GM12878 (cell line): Measurements from ENCODE around the gene COL17A1. TPM values are rescaled to one million over a fixed set of nuclear protein-coding genes. Genes with fewer than 3 reads are reported as not detected.
A peak's percentile ranks its signal among the peaks of the same experiment; 100 is the strongest.

ENCODE experiments used
- ATAC-seq: fragments of 200-7000 bp; cut with Tn5 transposase; 3 replicates; pipeline ENCODE4 v1.9.1; 2020; ENCODE audit warnings: mild to moderate bottlenecking, moderate library complexity
- Bru-seq: library from RNA; stranded (reverse); fragments of 400-500 nt; gene quantifications from one replicate; lab custom pipeline; 2021; lab: Mats Ljungman, UMichigan
- BruChase-seq, 2 experiments: library from RNA; stranded (reverse); fragments of 400-500 nt; gene quantifications; one replicate each; lab custom pipeline; 2021; lab: Mats Ljungman, UMichigan
- BruUV-seq: library from RNA; stranded (reverse); fragments of 400-500 nt; replicated peaks from 2 replicates; lab custom pipeline; 2021; lab: Mats Ljungman, UMichigan
- CTCF ChIA-PET: fragments of 300-600 bp; sonication (Branson Sonifier 250); formaldehyde crosslinking; extraction: SDS; loops from one replicate; lab custom pipeline; 2021; ENCODE audit warnings: inconsistent platforms; lab: Yijun Ruan, JAX
- POLR2A ChIA-PET: fragments of 350-600 bp; formaldehyde crosslinking; extraction: SDS; loops from one replicate; lab custom pipeline; 2021; ENCODE audit warnings: inconsistent platforms; lab: Charles Lee
- RAD21 ChIA-PET: fragments of 300-600 bp; sonication (Branson Sonifier 250); formaldehyde crosslinking; loops from one replicate; lab custom pipeline; 2023; ENCODE audit warnings: antibody characterized with exemption; ENCODE audit not compliant: unreplicated experiment; lab: Charles Lee
- SMC1A ChIA-PET: fragments of 300-600 bp; sonication (Branson Sonifier 250); formaldehyde crosslinking; loops from one replicate; lab custom pipeline; 2023; ENCODE audit not compliant: unreplicated experiment, uncharacterized antibody; lab: Charles Lee
- DNase-seq: peaks from one replicate; pipeline ENCODE4 v3.0.0-alpha.2; 2011; ENCODE audit warnings: low read depth, low spot score
- FAIRE-seq: peaks from 3 replicates; lab custom pipeline; 2011; peaks lifted over from hg19 to GRCh38; lab: Jason Lieb, UNC
- H2AFZ ChIP-seq: 2 replicates; pipeline ENCODE4 v1.6.0; 2011; ENCODE audit warnings: low read depth, low read length, control low read depth; ENCODE audit not compliant: control insufficient read depth
- H3K27ac ChIP-seq: 2 replicates; pipeline ENCODE4 v1.5.1; 2011; ENCODE audit warnings: control low read depth; ENCODE audit not compliant: control insufficient read depth, insufficient read depth
- H3K27me3 ChIP-seq, 2 experiments: replicated peaks in 1 of 2; 2 replicates each; pipeline versions ENCODE4 v1.6.0 to v1.6.1; 2011; ENCODE audit warnings: low read length in 1 of 2; ENCODE audit not compliant: control insufficient read depth in 2 of 2, insufficient read depth in 2 of 2
- H3K36me3 ChIP-seq, 2 experiments: 2 replicates each; pipeline ENCODE4 v1.5.1; 2011; ENCODE audit warnings: low read length in 1 of 2; ENCODE audit not compliant: control insufficient read depth in 2 of 2, insufficient read depth in 2 of 2
- H3K4me1 ChIP-seq: 2 replicates; pipeline ENCODE4 v1.6.1; 2011; ENCODE audit warnings: mild to moderate bottlenecking, low read length, moderate library complexity, mixed read lengths; ENCODE audit not compliant: control insufficient read depth, insufficient read depth
- H3K4me2 ChIP-seq: 2 replicates; pipeline ENCODE4 v1.6.0; 2011; ENCODE audit warnings: control low read depth; ENCODE audit not compliant: control insufficient read depth, insufficient read depth
- H3K4me3 ChIP-seq: fragments of 200-600 bp; sonication (generic); 2 replicates; pipeline ENCODE4 v1.5.1; 2016
- H3K79me2 ChIP-seq: 2 replicates; pipeline ENCODE4 v1.6.0; 2011; ENCODE audit warnings: low read length; ENCODE audit not compliant: control insufficient read depth, insufficient read depth
- H3K9ac ChIP-seq: 2 replicates; pipeline ENCODE4 v1.8.0; 2011; ENCODE audit warnings: low read length, control low read depth, mixed read lengths; ENCODE audit not compliant: control insufficient read depth, insufficient read depth
- H3K9me3 ChIP-seq: replicated peaks from 3 replicates; pipeline ENCODE4 v1.5.1; 2011; ENCODE audit warnings: mild to moderate bottlenecking, low read length; ENCODE audit not compliant: control insufficient read depth, insufficient read depth
- H4K20me1 ChIP-seq: 2 replicates; pipeline ENCODE4 v1.6.0; 2011; ENCODE audit not compliant: control insufficient read depth, insufficient read depth
- CEBPZ ChIP-seq: fragments of 150-350 bp; IDR thresholded peaks from 2 replicates; pipeline ENCODE4 v1.6.1; 2016; ENCODE audit warnings: low read depth, low read length
- CHD1 ChIP-seq: IDR thresholded peaks from 2 replicates; pipeline ENCODE4 v1.6.1; 2012; ENCODE audit warnings: low read depth, low read length, improper control_type of control experiment
- ETV6 ChIP-seq, 2 experiments: fragments of 450-650 bp in 1 of 2; IDR thresholded peaks in 1 of 2; conservative IDR thresholded peaks in 1 of 2; 2 replicates each; pipeline ENCODE4 v1.6.1; 2014; ENCODE audit warnings: antibody characterized with exemption in 1 of 2, borderline replicate concordance in 1 of 2, low read depth in 1 of 2, mild to moderate bottlenecking in 1 of 2, moderate library complexity in 1 of 2
- HSF1 ChIP-seq: fragments of 150-350 bp; IDR thresholded peaks from 2 replicates; pipeline ENCODE4 v1.6.1; 2014; ENCODE audit warnings: mild to moderate bottlenecking, low read depth, low read length
- NR2C2 ChIP-seq: IDR thresholded peaks from 2 replicates; pipeline ENCODE4 v1.6.1; 2011; ENCODE audit warnings: borderline replicate concordance, low read depth; ENCODE audit not compliant: control insufficient read depth, insufficient read length
- POLR2A ChIP-seq: IDR thresholded peaks from 2 replicates; pipeline ENCODE4 v1.6.1; 2011; ENCODE audit warnings: low read depth, mild to moderate bottlenecking, low read length
- POLR2AphosphoS2 ChIP-seq: IDR thresholded peaks from 2 replicates; pipeline ENCODE4 v1.6.1; 2011; ENCODE audit warnings: low read depth, mild to moderate bottlenecking, low read length, improper control_type of control experiment, moderate library complexity
- RBBP5 ChIP-seq: fragments of 200-600 bp; sonication (generic); conservative IDR thresholded peaks from 2 replicates; pipeline ENCODE4 v1.6.1; 2016
- RELA ChIP-seq: fragments of 450-650 bp; IDR thresholded peaks from 2 replicates; pipeline ENCODE4 v1.8.0; 2014; ENCODE audit warnings: borderline replicate concordance; ENCODE audit not compliant: partially characterized antibody
- SUZ12 ChIP-seq: fragments of 200-600 bp; sonication (generic); IDR thresholded peaks from one replicate; pipeline ENCODE4 v1.6.1; 2018; ENCODE audit warnings: antibody characterized with exemption, mild to moderate bottlenecking; ENCODE audit not compliant: unreplicated experiment
- TBL1XR1 ChIP-seq: IDR thresholded peaks from 2 replicates; pipeline ENCODE4 v1.6.1; 2012; ENCODE audit warnings: low read depth, low read length, improper control_type of control experiment
- ZBTB11 ChIP-seq: fragments of 450-650 bp; formaldehyde crosslinking; IDR thresholded peaks from 2 replicates; pipeline ENCODE4 v1.5.0; 2022; ENCODE audit warnings: mild to moderate bottlenecking, missing genetic modification characterization
- WGBS: methylation state at CpG from one replicate; pipeline ENCODE4 v1.1.6; 2016; ENCODE audit warnings: low lambda C conversion rate; ENCODE audit not compliant: insufficient replicate concordance, insufficient coverage; ENCODE audit errors: missing lambda C conversion rate; 5-methylcytosine and 5-hydroxymethylcytosine counted together
- in situ Hi-C: fragments of 300-500 bp; cut with MboI; formaldehyde crosslinking; loops from 9 replicates; pipeline ENCODE4 v1.14.3; 2018; ENCODE audit warnings: mixed read lengths
- intact Hi-C: fragments of 100-400 bp; cut with micrococcal nuclease; formaldehyde crosslinking; loops from one replicate; pipeline ENCODE4 v1.14.2; 2022; ENCODE audit not compliant: unreplicated experiment
- long read RNA-seq, 2 experiments: library from polyadenylated mRNA; unstranded; transcript quantifications; one replicate each; pipeline ENCODE4 v2.0.0, GENCODE V29; 2019 to 2020
- polyA minus RNA-seq, 3 experiments: library from RNA; depleted of rRNA, polyadenylated mRNA; stranded (reverse); fragments of >200 nt; gene quantifications; 2 replicates each; pipeline ENCODE4 v1.2.3, GENCODE V29; 2011
- polyA plus RNA-seq, 11 experiments: library from polyadenylated mRNA; depleted of rRNA in 4 of 11; unstranded in 6 of 11; stranded (reverse) in 5 of 11; fragments of >200 nt; fragmentation: Nextera tagmentation in 4 of 11; fragmentation: Illumina TruSeq in 1 of 11; extraction: Ambion mirVana in 4 of 11; extraction: Trizol in 1 of 11; gene quantifications; 1 replicate in 1 of 11; 2 replicates in 10 of 11; pipeline versions ENCODE4 v1.2.1 to v1.2.3, GENCODE V29; 2011 to 2016; ENCODE audit warnings: inconsistent platforms in 2 of 11, missing spikeins in 2 of 11, low read depth in 1 of 11
- total RNA-seq, 4 experiments: library from RNA; depleted of rRNA in 3 of 4; stranded (reverse); fragments of >200 nt in 3 of 4; fragmentation: Illumina TruSeq in 1 of 4; extraction: Trizol in 1 of 4; gene quantifications; 2 replicates each; pipeline versions ENCODE4 v1.2.1 to v1.2.3, GENCODE V29; 2013 to 2021

COL17A1 gene
- not detected in 2 replicates for total RNA-seq (2013; cell fraction: nucleolus; rRNA removed)
- not detected in 2 replicates for total RNA-seq (2014; rRNA removed)
- total RNA-seq (2014; rRNA removed; fragmentation: Illumina TruSeq; extraction: Trizol): not detected in 2 replicates
- 0.05 TPM in 1 of 2 replicates, not detected in the other for total RNA-seq (2021)
- not detected for polyA plus RNA-seq (2011; ENCODE audit: low read depth)
- polyA plus RNA-seq (2011; rRNA removed): 0.22 TPM in 1 of 2 replicates, not detected in the other
- polyA plus RNA-seq (2011; cell fraction: cytosol; rRNA removed): 0.06 and 0.07 TPM in 2 replicates
- 0.01 TPM in 1 of 2 replicates, not detected in the other for polyA plus RNA-seq (2011; cell fraction: nucleus; rRNA removed)
- not detected in 2 replicates for polyA plus RNA-seq (2012)
- not detected in 2 replicates for polyA plus RNA-seq (2014; fragmentation: Illumina TruSeq; extraction: Trizol)
- not detected for polyA plus RNA-seq (2014; fragmentation: Nextera tagmentation; extraction: Ambion mirVana)
- not detected in 2 replicates for polyA plus RNA-seq (2014; rRNA removed)
- polyA plus RNA-seq (2016; fragmentation: Nextera tagmentation; extraction: Ambion mirVana): under 1 TPM in 1 of 2 experiments, not detected in 1; 0.08 TPM
- polyA minus RNA-seq (2011; rRNA and poly(A)+ RNA removed): not detected in 2 replicates
- not detected in 2 replicates for polyA minus RNA-seq (2011; cell fraction: cytosol; rRNA and poly(A)+ RNA removed)
- polyA minus RNA-seq (2011; cell fraction: nucleus; rRNA and poly(A)+ RNA removed): not detected in 2 replicates
- percentile 3 among the genes with signal in this experiment for Bru-seq, nascent RNA
- BruChase-seq, experiment 1, labeled RNA remaining after a 6-hour chase: not detected
- not detected for BruChase-seq, experiment 2, labeled RNA remaining after a 2-hour chase
- long read RNA-seq, experiment 1: 0 reads
- long read RNA-seq, experiment 2: 0 reads

- Histone ChIP-seq H3K27ac (no peak within 1 kb of the TSS), H3K27me3 (no peaks in the 10 kb centered on the region), H3K79me2 (no peaks in the 10 kb centered on the region), H2AFZ (no peak within 1 kb of the TSS), H3K36me3 (no peaks in the 10 kb centered on the region), H3K4me3 (no peak within 1 kb of the TSS), H3K4me2 (no peak within 1 kb of the TSS), H3K4me1 (no peaks in the 10 kb centered on the region), H3K9ac (no peak within 1 kb of the TSS), H3K9me3 (no peaks in the 10 kb centered on the region), H4K20me1 (no peaks in the 10 kb centered on the region)
- SMC1A ChIA-PET: interaction anchor here (0.8 kb wide), 1 partner anchor 195 kb away, joined by 3 read pairs; no protein-coding TSS in a partner anchor
- BruUV-seq: no TSS peak
- ATAC-seq (no peak), FAIRE-seq (no peak), DNase-seq (no peak)
- intact Hi-C loops (no loop called here), in situ Hi-C loops (no loop called here)
- CTCF ChIA-PET: no interaction called here
- POLR2A ChIA-PET: no interaction called here
- RAD21 ChIA-PET: no interaction called here
- 3% methylated on average over 3 of the region's 3 CpGs for WGBS
- TF ChIP-seq CHD1: no peak
- TF ChIP-seq CEBPZ: no peak
- TF ChIP-seq ZBTB11: no peak
- TF ChIP-seq HSF1: no peak
- TF ChIP-seq ETV6 (conservative IDR thresholded peaks at IDR 0.05 in 1 of 2, IDR thresholded peaks at IDR 0.05 in 1 of 2; ENCODE audit: borderline replicate concordance in 1 of 2, low read depth in 1 of 2): no peak
- no peak for TF ChIP-seq NR2C2
- no peak for TF ChIP-seq POLR2AphosphoS2
- TF ChIP-seq SUZ12: no peak
- TF ChIP-seq RBBP5: no peak
- no peak for TF ChIP-seq POLR2A
- no peak for TF ChIP-seq RELA
- no peak for TF ChIP-seq TBL1XR1
These were observed at the start of gene COL17A1 for GRCh38 chr10:104085801-104086400. COL17A1 (minus strand) TSS chr10:104085880; CDS start chr10:104080673, 5,207 bp downstream.
